NCI-H1930 (cell line): ENCODE data around the gene GPATCH3.
A peak's percentile ranks its signal among the peaks of the same experiment; 100 is the strongest.
"Not testable (repeated sequence)": the region's sequence is repeated elsewhere in the genome, so short reads cannot be mapped to it uniquely, and the experiment has no call there.

Experiments
- DNase-seq, 2 experiments: peaks; one replicate each; lab custom pipeline; 2025; lab: John Stamatoyannopoulos, UW

GPATCH3 gene

DNA sequence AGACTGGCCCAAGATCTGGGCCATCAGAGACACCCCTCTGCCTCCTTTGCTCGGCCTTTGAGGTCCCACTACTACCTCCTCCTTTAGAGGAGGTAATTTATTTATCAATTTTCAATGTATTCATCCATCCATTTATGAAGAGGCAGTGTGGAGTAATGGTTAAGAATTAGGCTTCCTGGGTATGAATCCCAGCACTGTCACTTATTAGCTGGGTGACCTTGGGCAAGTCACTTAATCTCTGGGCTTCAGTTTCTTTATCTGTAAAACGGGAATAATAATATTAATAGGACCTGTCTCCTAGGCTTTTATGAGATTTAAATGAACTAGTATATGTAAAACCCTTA, 11.9 kb upstream of the GPATCH3 start:
- DNase-seq, result no peak

DNA sequence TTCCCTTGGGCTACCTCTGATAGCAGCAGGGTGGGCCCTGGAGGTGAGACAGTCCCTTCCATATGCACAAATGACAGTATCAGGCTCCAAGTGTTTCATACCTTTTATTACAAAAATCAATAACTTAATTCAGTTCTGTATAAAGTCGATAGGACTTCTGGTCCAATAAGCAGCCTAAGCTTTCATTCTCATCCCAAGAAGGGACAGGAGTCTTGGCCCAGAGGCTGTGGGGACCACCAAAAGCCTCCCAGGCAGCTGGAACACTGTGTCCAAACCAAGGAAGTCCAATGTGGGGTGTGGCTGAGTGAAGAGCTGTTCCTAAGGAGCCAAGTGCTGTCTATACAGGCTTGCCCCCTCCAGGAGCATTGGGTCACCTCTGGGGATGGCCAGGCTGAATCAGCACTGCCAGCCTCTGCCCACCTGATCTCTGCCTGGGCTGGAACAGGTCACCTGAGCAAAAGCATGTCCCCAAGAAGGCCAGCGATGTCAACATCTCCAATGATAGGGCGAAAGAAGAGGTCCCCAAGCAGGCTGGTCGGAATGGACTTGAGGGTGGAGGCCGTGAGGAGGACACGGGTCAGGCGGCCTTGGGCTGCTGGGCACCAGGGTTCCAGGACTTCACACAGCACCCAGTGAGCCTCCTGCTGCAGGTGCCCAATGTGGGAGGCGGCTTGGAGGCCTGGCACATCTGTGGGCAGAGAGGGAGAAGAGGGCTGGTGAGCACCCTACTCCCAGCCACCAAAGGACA, 11.3 kb upstream of the GPATCH3 start:
- DNase-seq, result no peak

GRCh38 chr1:26910343-26911160, 10.3 kb upstream of the GPATCH3 start:
- DNase-seq, result no peak

- DNase-seq, result no peak
Observed at GRCh38 chr1:26909951-26910342, 9.7 kb upstream of the GPATCH3 start.

- DNase-seq, result no peak
Observed at GRCh38 chr1:26907071-26907917, 7.0 kb upstream of the GPATCH3 start.

- no peak for DNase-seq
Observed at GRCh38 chr1:26900815-26901511, 696 bp upstream of the GPATCH3 start.

DNA sequence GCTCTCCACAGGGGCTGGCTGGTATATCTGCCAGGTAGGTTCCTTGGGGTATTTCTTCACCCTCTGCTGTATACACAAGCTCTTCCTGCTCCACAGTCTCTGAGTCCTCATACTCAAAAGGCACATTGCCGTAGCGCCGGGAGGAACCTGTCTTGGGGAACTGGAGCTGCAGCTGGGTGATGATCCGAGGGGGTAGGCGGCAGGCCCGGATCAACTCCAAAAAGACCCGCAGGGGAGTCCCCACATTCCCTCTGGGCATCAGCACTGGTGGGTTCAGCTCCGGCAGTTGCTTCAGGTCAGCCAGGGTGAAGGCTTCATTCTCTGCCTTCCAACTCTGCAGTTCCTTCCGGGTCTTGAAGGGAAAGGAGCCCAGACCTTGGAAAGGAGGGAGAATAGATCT, 2.9 kb downstream of the GPATCH3 start:
- DNase-seq, result no peak

DNA sequence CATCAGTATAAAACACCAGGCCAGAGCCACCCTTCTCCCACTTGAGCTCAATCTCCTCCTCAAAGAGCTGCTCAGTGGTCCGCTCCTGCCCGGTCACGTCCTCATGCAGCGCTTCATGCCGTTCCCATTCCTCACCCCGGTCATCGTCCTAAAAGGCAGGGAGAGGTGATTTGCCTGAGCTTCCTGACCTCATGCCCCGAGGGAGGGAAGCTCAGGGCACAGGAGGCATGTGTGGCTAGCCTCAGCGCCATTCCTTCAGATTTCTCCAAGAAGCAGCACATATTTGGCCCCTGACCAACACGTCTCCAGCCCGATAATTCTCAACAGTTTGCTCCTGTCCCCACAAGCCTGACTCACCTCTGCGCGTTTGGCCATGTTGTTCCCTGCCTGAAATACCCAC, 6.0 kb downstream of the GPATCH3 start:
- DNase-seq, result no peak

DNA sequence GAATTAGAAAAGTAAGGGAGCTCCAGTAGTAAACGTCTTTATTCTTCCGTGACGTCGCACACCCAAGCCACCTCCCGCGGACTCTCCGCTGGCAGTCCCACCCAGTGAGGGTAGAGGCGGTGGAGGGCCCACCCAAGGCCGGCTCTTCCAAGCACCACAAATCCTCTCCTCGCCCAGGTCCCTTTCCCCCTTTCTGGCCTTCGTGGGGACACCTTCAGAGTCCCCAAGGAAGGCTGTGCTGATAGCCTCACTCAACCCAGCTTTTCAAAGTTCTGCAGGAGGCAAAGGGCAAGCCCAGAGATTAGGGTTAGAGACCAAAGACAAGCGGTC, 9.8 kb downstream of the GPATCH3 start:
- no peak for DNase-seq

DNA sequence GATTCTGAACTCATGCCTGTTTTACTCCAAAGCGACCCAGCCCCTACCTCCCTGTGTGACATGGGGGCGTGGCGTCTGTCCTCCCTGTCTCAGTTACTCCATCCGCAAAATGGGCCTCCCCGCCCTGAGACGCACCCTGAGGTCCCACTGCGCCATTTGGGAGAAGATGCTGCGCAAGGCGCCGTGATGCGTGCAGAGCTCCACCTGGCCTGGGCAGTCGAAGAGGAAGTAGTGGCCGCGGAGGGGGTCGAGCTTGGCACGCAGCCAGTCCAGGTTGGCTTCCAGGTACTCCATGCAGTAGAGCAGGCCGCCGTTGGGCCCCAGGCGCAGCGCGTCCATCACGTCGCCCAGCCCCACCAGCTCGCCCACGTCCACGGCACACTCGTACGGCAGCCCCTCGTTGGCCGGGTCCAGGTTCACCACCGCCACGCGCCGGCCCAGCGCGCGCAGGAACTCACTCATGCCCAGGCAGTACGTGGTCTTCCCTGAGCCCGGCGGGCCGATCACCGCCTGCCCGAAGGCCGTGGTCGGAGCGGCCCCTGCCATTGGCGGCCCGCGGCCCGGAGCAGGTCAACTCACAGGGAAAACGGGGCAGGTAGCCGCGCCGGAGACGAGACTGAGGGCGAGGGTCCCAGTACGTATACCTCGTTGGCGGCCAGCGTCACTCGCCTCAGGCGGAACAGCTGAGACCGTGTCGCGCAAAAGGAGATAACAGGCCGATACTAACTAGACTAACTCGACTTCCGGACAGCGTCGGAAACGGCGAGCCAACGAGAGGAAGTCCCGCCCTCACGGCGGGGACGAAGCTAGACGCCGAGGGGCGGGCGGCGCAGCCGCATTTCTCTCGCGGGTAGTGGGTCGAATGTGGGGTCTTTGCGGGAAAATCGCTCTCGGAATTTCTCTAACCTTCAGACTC, 10.5 kb downstream of the GPATCH3 start, which contains the start of gene GPN2:
TSS of gene GPN2 (minus strand) at position 733 of the 916 bp plus-strand sequence. CDS start at position 546, 187 bp downstream.
- DNase-seq, result peak; percentile 22 to 75

GRCh38 chr1:26888231-26888630, 12.0 kb downstream of the GPATCH3 start:
- no peak for DNase-seq

- no peak for DNase-seq
Observed at GRCh38 chr1:26887125-26887524, 13.1 kb downstream of the GPATCH3 start.

DNA sequence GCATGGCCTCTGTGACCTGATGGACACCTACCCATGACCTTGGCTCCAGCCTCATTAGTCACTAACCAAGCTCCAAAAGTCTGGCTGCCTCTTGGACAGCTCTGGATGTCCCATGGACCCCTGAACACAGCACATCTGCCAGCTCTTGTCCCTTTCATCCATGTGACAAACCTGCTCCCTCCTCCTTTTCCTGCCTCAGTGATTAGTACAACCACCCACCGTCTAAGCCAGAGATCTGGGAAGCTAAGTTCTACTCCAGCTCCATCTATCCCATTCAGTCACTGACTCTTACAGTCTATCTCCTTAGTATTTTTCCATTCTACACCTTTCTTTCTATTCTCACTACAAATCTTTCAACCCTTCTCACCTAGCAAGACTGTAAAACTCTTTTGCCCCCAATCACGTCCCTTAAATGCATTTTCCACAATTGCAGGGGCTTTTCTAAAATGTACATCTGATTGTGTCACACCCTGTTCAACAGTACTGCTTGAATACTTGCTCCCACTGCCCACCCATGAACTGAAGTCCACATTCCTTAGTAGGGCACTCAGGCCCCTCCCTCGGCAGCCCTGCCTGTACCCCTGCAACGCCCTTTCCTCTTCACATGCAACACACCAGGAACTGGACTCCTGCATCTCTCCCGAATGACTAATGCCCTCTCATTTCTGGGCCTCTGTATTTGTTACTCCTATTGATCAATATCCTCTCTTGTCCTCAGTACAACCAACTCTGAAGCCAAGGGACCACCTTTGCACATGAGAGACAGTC, 17.4 kb downstream of the GPATCH3 start:
- DNase-seq, result no peak

DNA sequence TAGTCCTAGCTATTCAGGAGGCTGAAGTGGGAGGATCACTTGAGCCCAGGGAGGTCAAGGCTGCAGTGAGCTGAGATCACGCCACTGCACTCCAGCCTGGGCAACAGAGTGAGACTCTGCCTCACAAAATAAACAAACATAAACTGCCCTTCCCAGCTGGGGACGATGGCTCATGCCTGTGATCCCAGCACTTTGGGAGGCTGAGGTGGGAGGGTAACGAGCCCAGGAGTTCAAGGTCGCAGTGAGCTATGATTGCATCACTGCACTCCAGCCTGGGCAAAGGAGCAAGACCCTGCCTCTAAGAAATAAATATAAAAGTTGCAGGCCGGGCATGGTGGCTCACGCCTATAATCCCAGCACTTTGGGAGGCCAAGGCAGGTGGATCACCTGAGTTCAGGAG, 18.7 kb downstream of the GPATCH3 start:
- not testable (repeated sequence) for DNase-seq

GRCh38 chr1:26879793-26880192, 20.5 kb downstream of the GPATCH3 start:
- DNase-seq, result no peak

DNA sequence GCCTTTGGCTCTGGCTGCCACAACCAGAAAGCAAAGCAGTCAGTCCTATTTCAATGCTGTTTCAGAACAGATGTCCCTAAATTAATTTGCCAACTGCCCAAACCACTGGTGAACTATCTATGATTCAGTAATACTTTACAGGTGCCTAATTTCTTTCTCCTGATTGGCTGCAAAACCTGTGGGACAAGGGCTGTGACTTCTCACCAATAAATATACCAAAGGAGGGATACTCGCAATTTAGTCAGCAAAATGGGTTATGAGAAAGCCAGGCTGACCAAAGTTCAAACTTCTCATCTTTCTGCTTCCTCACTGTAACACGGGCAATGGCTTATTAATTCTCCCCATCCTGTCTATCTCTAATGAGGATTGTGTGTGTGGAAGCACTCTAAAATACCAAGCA, 22.9 kb downstream of the GPATCH3 start:
- no peak for DNase-seq

GRCh38 chr1:26874896-26875295, 25.4 kb downstream of the GPATCH3 start:
- no peak for DNase-seq

DNA sequence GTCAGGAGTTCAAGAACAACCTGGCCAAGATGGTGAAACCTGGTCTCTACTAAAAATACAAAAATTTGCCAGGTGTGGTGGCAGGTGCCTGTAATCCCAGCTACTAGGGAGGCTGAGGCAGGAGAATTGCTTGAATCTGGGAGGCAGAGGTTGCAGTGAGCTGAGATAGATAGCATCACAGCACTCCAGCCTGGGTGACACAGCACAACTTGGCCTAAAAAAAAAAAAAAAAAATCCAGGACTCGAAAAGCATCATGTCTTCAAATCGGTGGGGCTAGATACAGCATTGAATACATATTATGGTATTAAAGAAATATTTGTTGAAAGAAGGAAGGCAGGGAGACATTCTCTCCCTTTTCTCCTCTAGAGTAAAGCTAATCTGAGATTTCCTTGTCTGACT, 27.2 kb downstream of the GPATCH3 start:
- DNase-seq, result not testable (repeated sequence)

- peak; percentile 93 to 98 for DNase-seq
Observed at GRCh38 chr1:26864610-26865480, 35.4 kb downstream of the GPATCH3 start.
